Astrocyte (in vitro differentiated cells and primary cell): ENCODE results near the gene SETD7. TPM values are rescaled to one million over a fixed set of nuclear protein-coding genes. Genes with fewer than 3 reads are reported as not detected.

ENCODE experiments used
- DNase-seq: peaks from one replicate; pipeline ENCODE4 v3.0.0-alpha.2; 2010; ENCODE audit warnings: low read depth
- FAIRE-seq: peaks from 2 replicates; lab custom pipeline; 2011; peaks lifted over from hg19 to GRCh38; lab: Jason Lieb, UNC
- H2AFZ ChIP-seq: 2 replicates; pipeline ENCODE4 v1.6.0; 2012; ENCODE audit warnings: low read depth, low read length, inconsistent platforms
- H3K27ac ChIP-seq: 2 replicates; pipeline ENCODE4 v1.5.1; 2011; ENCODE audit warnings: low read depth, low read length, inconsistent platforms
- H3K27me3 ChIP-seq: 2 replicates; pipeline ENCODE4 v1.6.0; 2011; ENCODE audit warnings: low read length, inconsistent platforms; ENCODE audit not compliant: insufficient read depth
- H3K36me3 ChIP-seq: 2 replicates; pipeline ENCODE4 v1.5.1; 2011; ENCODE audit warnings: low read length, inconsistent platforms; ENCODE audit not compliant: insufficient read depth
- H3K4me1 ChIP-seq: 2 replicates; pipeline ENCODE4 v1.5.1; 2011; ENCODE audit warnings: low read length, inconsistent platforms; ENCODE audit not compliant: insufficient read depth
- H3K4me2 ChIP-seq: 2 replicates; pipeline ENCODE4 v1.6.0; 2012; ENCODE audit warnings: low read length, inconsistent platforms
- H3K4me3 ChIP-seq: 2 replicates; pipeline ENCODE4 v1.5.1; 2011; ENCODE audit warnings: low read depth, mild to moderate bottlenecking, low read length, inconsistent platforms; ENCODE audit not compliant: insufficient read depth
- H3K79me2 ChIP-seq: 2 replicates; pipeline ENCODE4 v1.6.0; 2012; ENCODE audit warnings: mild to moderate bottlenecking, low read length, inconsistent platforms; ENCODE audit not compliant: insufficient read depth
- H3K9ac ChIP-seq: 2 replicates; pipeline ENCODE4 v1.6.0; 2012; ENCODE audit warnings: mild to moderate bottlenecking, low read length, inconsistent platforms
- H3K9me3 ChIP-seq: 2 replicates; pipeline ENCODE4 v1.5.1; 2012; ENCODE audit warnings: low read depth, mild to moderate bottlenecking, low read length, inconsistent platforms; ENCODE audit not compliant: insufficient read depth
- H4K20me1 ChIP-seq: 2 replicates; pipeline ENCODE4 v1.6.0; 2012; ENCODE audit warnings: low read length, inconsistent platforms; ENCODE audit not compliant: insufficient read depth
- H3K27ac Mint-ChIP-seq: one replicate; pipeline ENCODE4 v1.8.0; 2021; ENCODE audit warnings: mild to moderate bottlenecking, mixed read lengths; ENCODE audit not compliant: unreplicated experiment
- H3K27me3 Mint-ChIP-seq: one replicate; pipeline ENCODE4 v1.8.0; 2021; ENCODE audit warnings: low read depth, mixed read lengths; ENCODE audit not compliant: unreplicated experiment
- H3K36me3 Mint-ChIP-seq: one replicate; pipeline ENCODE4 v1.8.0; 2021; ENCODE audit warnings: low read depth, mixed read lengths; ENCODE audit not compliant: unreplicated experiment
- H3K4me1 Mint-ChIP-seq: one replicate; pipeline ENCODE4 v1.8.0; 2021; ENCODE audit warnings: low read depth, mixed read lengths; ENCODE audit not compliant: unreplicated experiment
- H3K4me3 Mint-ChIP-seq: one replicate; pipeline ENCODE4 v1.8.0; 2021; ENCODE audit warnings: mild to moderate bottlenecking, moderate library complexity, mixed read lengths; ENCODE audit not compliant: unreplicated experiment
- H3K9me3 Mint-ChIP-seq: one replicate; pipeline ENCODE4 v1.8.0; 2021; ENCODE audit warnings: mild to moderate bottlenecking, mixed read lengths; ENCODE audit not compliant: unreplicated experiment
- CTCF ChIP-seq: IDR thresholded peaks from 2 replicates; pipeline ENCODE4 v1.5.1; 2011; ENCODE audit warnings: low read depth, mild to moderate bottlenecking, inconsistent platforms, low read length, moderate library complexity; ENCODE audit not compliant: insufficient read depth
- EZH2 ChIP-seq: IDR thresholded peaks from 2 replicates; pipeline ENCODE4 v1.6.1; 2012; ENCODE audit warnings: mild to moderate bottlenecking, low read length, inconsistent platforms; ENCODE audit not compliant: insufficient read depth
- total RNA-seq: library from RNA; stranded (reverse); gene quantifications from 2 replicates; pipeline ENCODE4 v1.2.1, GENCODE V29; 2021

The SETD7 gene
- total RNA-seq, 1 donor from 2014 or later: 55.0 TPM

GRCh38 chr4:139596684-139597279, 40.8 kb upstream of the SETD7 start:
- H3K36me3 Mint-ChIP-seq: no peaks in the 10 kb centered on the region
- H3K27ac Mint-ChIP-seq: peak overlapping the region; percentile 30
- Histone ChIP-seq H3K9ac (no peak overlapping the region), H3K36me3 (no peaks in the 10 kb centered on the region), H3K9me3 (peaks cover 4% of the 10 kb centered on the region), H3K27me3 (no peaks in the 10 kb centered on the region), H3K79me2 (no peaks in the 10 kb centered on the region), H4K20me1 (no peaks in the 10 kb centered on the region), H3K4me1 (peaks cover 15% of the 10 kb centered on the region), H3K27ac (no peak overlapping the region), H3K4me3 (no peak overlapping the region), H2AFZ (no peak overlapping the region), H3K4me2 (peak overlapping the region; percentile 33)
- no peak for DNase-seq
- FAIRE-seq: no peak
- H3K27me3 Mint-ChIP-seq: no peaks in the 10 kb centered on the region
- TF ChIP-seq CTCF (no peak), EZH2 (no peak)
- peaks cover 8% of the 10 kb centered on the region for H3K9me3 Mint-ChIP-seq
- H3K4me1 Mint-ChIP-seq: peaks cover 27% of the 10 kb centered on the region
- peak overlapping the region; percentile 6 for H3K4me3 Mint-ChIP-seq

GRCh38 chr4:139596034-139596683, 40.1 kb upstream of the SETD7 start:
- Mint-ChIP-seq H3K27me3 (no peaks in the 10 kb centered on the region), H3K27ac (no peak overlapping the region), H3K9me3 (peaks cover 8% of the 10 kb centered on the region), H3K4me1 (peaks cover 27% of the 10 kb centered on the region), H3K36me3 (no peaks in the 10 kb centered on the region), H3K4me3 (no peak overlapping the region)
- TF ChIP-seq EZH2 (no peak), CTCF (no peak)
- H3K4me3 ChIP-seq: no peak overlapping the region
- no peaks in the 10 kb centered on the region for H3K36me3 ChIP-seq
- FAIRE-seq: no peak
- no peaks in the 10 kb centered on the region for H3K27me3 ChIP-seq
- peak overlapping the region; percentile 33 for H3K4me2 ChIP-seq
- peaks cover 4% of the 10 kb centered on the region for H3K9me3 ChIP-seq
- H3K9ac ChIP-seq: no peak overlapping the region
- no peak overlapping the region for H2AFZ ChIP-seq
- H3K79me2 ChIP-seq: no peaks in the 10 kb centered on the region
- DNase-seq: peak; percentile 34
- H3K4me1 ChIP-seq: peaks cover 15% of the 10 kb centered on the region
- no peaks in the 10 kb centered on the region for H4K20me1 ChIP-seq
- no peak overlapping the region for H3K27ac ChIP-seq
